Gastrocnemius medialis (tissue), 4 donors: Measurements from ENCODE around the gene PSMC3IP.

Experiments
- POLR2A ChIP-seq, 2 donors: fragments of 450-650 bp; IDR thresholded peaks; one replicate each; pipeline ENCODE4 v1.6.1; 2017; ENCODE audit warnings: antibody characterized with exemption in 2 of 2, mild to moderate bottlenecking in 2 of 2, moderate library complexity in 2 of 2
- TF ChIP-seq, protein P1 (sequence below), 5 experiments: fragments of 450-650 bp in 3 of 5; fragments of 200-600 bp in 2 of 5; sonication (generic) in 2 of 5; IDR thresholded peaks in 4 of 5; conservative IDR thresholded peaks in 1 of 5; 1 replicate in 4 of 5; 2 replicates in 1 of 5; pipeline ENCODE4 v1.5.1; 2016 to 2019; ENCODE audit warnings: antibody characterized with exemption in 5 of 5, mild to moderate bottlenecking in 3 of 5, moderate library complexity in 3 of 5

DNA sequence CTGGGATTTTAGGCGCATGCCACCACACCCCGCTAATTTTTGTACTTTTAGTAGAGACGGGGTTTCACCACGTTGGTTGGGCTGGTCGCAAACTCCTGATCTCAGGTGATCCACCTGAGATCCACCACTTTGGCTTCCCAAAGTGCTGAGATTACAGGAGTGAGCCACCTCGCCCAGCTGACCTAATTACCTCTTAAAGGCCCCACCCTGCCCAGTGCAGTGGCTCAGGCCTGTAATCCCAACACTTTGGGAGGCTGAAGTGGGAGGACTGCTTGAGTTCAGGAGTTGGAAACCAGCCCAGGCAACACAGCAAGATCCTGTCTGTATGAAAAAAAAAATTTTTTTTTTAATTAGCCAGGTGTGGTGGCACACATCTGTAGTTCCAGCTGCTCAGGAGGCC lies 18.5 kb downstream of the PSMC3IP start:
- TF ChIP-seq, protein P1, sequence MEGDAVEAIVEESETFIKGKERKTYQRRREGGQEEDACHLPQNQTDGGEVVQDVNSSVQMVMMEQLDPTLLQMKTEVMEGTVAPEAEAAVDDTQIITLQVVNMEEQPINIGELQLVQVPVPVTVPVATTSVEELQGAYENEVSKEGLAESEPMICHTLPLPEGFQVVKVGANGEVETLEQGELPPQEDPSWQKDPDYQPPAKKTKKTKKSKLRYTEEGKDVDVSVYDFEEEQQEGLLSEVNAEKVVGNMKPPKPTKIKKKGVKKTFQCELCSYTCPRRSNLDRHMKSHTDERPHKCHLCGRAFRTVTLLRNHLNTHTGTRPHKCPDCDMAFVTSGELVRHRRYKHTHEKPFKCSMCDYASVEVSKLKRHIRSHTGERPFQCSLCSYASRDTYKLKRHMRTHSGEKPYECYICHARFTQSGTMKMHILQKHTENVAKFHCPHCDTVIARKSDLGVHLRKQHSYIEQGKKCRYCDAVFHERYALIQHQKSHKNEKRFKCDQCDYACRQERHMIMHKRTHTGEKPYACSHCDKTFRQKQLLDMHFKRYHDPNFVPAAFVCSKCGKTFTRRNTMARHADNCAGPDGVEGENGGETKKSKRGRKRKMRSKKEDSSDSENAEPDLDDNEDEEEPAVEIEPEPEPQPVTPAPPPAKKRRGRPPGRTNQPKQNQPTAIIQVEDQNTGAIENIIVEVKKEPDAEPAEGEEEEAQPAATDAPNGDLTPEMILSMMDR (IDR thresholded peaks at IDR 0.05 in 4 of 5, conservative IDR thresholded peaks at IDR 0.05 in 1 of 5) = no peak
- no peak for TF ChIP-seq POLR2A (IDR thresholded peaks at IDR 0.05)
